Activated B cell treated with CpG ODN at 0.5 μM for 24 hours (primary cell): ENCODE data around the gene GPR62. TPM values are rescaled to one million over a fixed set of nuclear protein-coding genes. Genes with fewer than 3 reads are reported as not detected.

ENCODE experiments used
- ATAC-seq: fragments of 200-7000 bp; cut with Tn5 transposase; one replicate; pipeline ENCODE4 v1.10.0; 2021; ENCODE audit warnings: low read depth, mild to moderate bottlenecking, moderate library complexity
- CTCF ChIA-PET: fragments of 350-600 bp; sonication (Branson Sonifier 250); formaldehyde crosslinking; loops from one replicate; lab custom pipeline; 2021; ENCODE audit warnings: antibody characterized with exemption; lab: Charles Lee
- POLR2A ChIA-PET: fragments of 350-600 bp; sonication (Branson Sonifier 250); formaldehyde crosslinking; loops from one replicate; lab custom pipeline; 2021; ENCODE audit warnings: antibody characterized with exemption; lab: Charles Lee
- DNase-seq: peaks from one replicate; pipeline ENCODE4 v3.0.0; 2022
- H3K27ac Mint-ChIP-seq: one replicate; pipeline ENCODE4 v1.8.0; 2020; ENCODE audit warnings: mixed read lengths
- H3K27me3 Mint-ChIP-seq: one replicate; pipeline ENCODE4 v1.8.0; 2021; ENCODE audit warnings: mixed read lengths
- H3K36me3 Mint-ChIP-seq: one replicate; pipeline ENCODE4 v1.8.0; 2021; ENCODE audit warnings: low read depth, mixed read lengths
- H3K4me1 Mint-ChIP-seq: one replicate; pipeline ENCODE4 v1.8.0; 2021; ENCODE audit warnings: mixed read lengths
- H3K4me3 Mint-ChIP-seq: one replicate; pipeline ENCODE4 v1.8.0; 2020; ENCODE audit warnings: mild to moderate bottlenecking, mixed read lengths
- H3K9me3 Mint-ChIP-seq: one replicate; pipeline ENCODE4 v1.8.0; 2020; ENCODE audit warnings: mixed read lengths
- intact Hi-C: fragments of 100-400 bp; cut with micrococcal nuclease; formaldehyde crosslinking; loops from one replicate; pipeline ENCODE4 v1.15.1; 2024
- total RNA-seq: library from RNA; stranded (reverse); gene quantifications from 2 replicates; pipeline ENCODE4 v1.2.3, GENCODE V29; 2022
- TF ChIP-seq, protein P1 (sequence below): fragments of 200-600 bp; IDR thresholded peaks from one replicate; pipeline ENCODE4 v1.8.0; 2022; ENCODE audit warnings: antibody characterized with exemption, mild to moderate bottlenecking

Gene GPR62
- total RNA-seq, 1 donor from 2014 or later: not detected

DNA sequence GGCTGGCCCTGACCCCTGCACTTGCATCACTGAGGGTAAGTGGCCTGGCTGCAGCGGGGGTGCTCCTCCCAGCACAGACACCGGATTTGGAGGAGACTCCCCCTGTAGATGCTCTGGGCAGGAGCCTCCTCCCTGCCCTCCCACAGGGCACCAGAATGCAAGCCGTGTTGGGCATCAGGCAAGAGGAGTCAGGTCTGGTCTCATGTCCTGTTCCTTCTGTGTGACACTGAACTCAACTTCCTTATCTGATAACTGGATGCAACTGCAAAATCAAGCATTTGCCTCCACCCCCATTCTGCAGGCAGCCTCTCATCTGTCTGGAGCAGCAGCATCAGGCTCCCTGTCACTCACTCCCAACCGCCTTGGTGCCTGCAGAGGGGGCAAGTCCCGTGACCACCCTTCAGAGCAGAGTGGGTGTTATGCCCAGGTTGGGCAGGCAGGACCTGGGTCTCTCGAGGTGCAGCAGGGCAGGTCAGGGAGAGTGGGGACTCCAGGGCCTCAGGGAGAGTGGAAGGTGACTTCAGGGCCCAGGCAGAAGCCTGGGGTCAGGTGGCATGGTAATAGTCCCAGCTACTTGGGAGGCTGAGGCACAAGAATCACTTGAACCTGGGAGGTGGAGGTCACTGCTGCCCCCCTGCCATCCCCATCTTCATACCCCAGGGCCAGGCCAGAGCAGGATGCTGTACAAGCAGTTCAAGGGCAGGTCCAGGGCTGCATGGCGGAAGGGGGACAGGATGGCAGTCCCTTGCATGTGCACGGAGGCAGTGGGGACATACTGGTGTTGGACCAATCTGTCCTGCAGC lies 51.0 kb downstream of the GPR62 start:
- no peaks in the 10 kb centered on the region for H3K9me3 Mint-ChIP-seq
- ATAC-seq: no peak
- DNase-seq: no peak
- H3K27me3 Mint-ChIP-seq: peaks cover 2% of the 10 kb centered on the region
- H3K36me3 Mint-ChIP-seq: no peaks in the 10 kb centered on the region
- TF ChIP-seq, protein P1, sequence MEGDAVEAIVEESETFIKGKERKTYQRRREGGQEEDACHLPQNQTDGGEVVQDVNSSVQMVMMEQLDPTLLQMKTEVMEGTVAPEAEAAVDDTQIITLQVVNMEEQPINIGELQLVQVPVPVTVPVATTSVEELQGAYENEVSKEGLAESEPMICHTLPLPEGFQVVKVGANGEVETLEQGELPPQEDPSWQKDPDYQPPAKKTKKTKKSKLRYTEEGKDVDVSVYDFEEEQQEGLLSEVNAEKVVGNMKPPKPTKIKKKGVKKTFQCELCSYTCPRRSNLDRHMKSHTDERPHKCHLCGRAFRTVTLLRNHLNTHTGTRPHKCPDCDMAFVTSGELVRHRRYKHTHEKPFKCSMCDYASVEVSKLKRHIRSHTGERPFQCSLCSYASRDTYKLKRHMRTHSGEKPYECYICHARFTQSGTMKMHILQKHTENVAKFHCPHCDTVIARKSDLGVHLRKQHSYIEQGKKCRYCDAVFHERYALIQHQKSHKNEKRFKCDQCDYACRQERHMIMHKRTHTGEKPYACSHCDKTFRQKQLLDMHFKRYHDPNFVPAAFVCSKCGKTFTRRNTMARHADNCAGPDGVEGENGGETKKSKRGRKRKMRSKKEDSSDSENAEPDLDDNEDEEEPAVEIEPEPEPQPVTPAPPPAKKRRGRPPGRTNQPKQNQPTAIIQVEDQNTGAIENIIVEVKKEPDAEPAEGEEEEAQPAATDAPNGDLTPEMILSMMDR: no peak
- H3K27ac Mint-ChIP-seq: no peak overlapping the region
- H3K4me1 Mint-ChIP-seq: peaks cover 5% of the 10 kb centered on the region
- POLR2A ChIA-PET: no interaction called here
- H3K4me3 Mint-ChIP-seq: no peak overlapping the region
- CTCF ChIA-PET: interaction anchor here (5.5 kb wide), 1 partner anchor 50 kb away, joined by 24 read pairs; the partner anchor contains the start of gene DUSP7
- intact Hi-C loops: no loop called here

DNA sequence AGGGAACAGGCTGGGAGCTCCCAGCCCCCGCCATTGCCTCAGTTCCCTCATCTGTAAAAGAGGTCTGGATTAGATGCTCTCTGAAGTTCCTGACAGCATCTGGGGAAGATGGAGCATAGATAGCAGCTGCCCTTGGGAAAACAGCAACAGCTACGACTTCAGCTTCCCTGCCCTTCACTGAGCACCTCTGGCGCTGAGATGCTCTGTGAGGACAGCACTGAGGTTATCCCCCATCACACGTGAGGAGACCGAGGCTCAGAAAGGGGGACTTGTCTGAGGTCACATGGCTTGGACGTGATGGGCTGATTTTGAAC lies 51.6 kb downstream of the GPR62 start:
- intact Hi-C loops: no loop called here
- Mint-ChIP-seq H3K9me3 (no peaks in the 10 kb centered on the region), H3K27me3 (peaks cover 2% of the 10 kb centered on the region), H3K27ac (no peak overlapping the region), H3K4me1 (no peaks in the 10 kb centered on the region), H3K4me3 (no peak overlapping the region), H3K36me3 (no peaks in the 10 kb centered on the region)
- ChIA-PET CTCF (no interaction called here), POLR2A (no interaction called here)
- TF ChIP-seq, protein P1: no peak
- DNase-seq (no peak), ATAC-seq (no peak)

Other genes starting within 250 kb of the GPR62 start
- 0.58 and 1.4 TPM in 2 replicates for gene GRM2, start 248.3 kb upstream of the GPR62 start, total RNA-seq
- gene IQCF6, start 176.1 kb upstream of the GPR62 start, total RNA-seq: not detected in 2 replicates
- gene IQCF2, start 93.8 kb upstream of the GPR62 start, total RNA-seq: not detected in 2 replicates
- not detected in 2 replicates for gene IQCF5, start 79.8 kb upstream of the GPR62 start, total RNA-seq
- gene IQCF1, start 52.0 kb upstream of the GPR62 start, total RNA-seq: not detected in 2 replicates
- gene RRP9, start 13.5 kb upstream of the GPR62 start, total RNA-seq: 30.7 and 32.4 TPM in 2 replicates
- gene PARP3, start 13.0 kb upstream of the GPR62 start, total RNA-seq: 9.7 and 12.7 TPM in 2 replicates
- 10.3 and 11.0 TPM in 2 replicates for gene PCBP4, start 12.1 kb downstream of the GPR62 start, total RNA-seq
- gene ABHD14B, start 18.7 kb downstream of the GPR62 start, total RNA-seq: 51.6 and 55.6 TPM in 2 replicates
- 5.1 and 5.2 TPM in 2 replicates for gene ABHD14A, start 19.7 kb downstream of the GPR62 start, total RNA-seq
- 24.9 and 26.7 TPM in 2 replicates for gene ACY1, start 28.2 kb downstream of the GPR62 start, total RNA-seq
- gene RPL29, start 40.5 kb downstream of the GPR62 start, total RNA-seq: 1,884 and 2,140 TPM in 2 replicates
- gene DUSP7, start 101.2 kb downstream of the GPR62 start, total RNA-seq: 3.7 and 4.3 TPM in 2 replicates
- 2.3 and 2.4 TPM in 2 replicates for gene POC1A, start 199.0 kb downstream of the GPR62 start, total RNA-seq
- gene ALAS1, start 242.8 kb downstream of the GPR62 start, total RNA-seq: 25.9 and 27.6 TPM in 2 replicates